Stimulated activated naive CD8-positive, alpha-beta T cell treated with anti-CD3 and anti-CD28 coated beads, Interleukin-15, amount 100 ng/mL, for 72 hours (primary cell): ENCODE results near the gene CRADD.

ENCODE experiments used
- ATAC-seq: fragments of 150-1000 bp; cut with Tn5 transposase; 2 replicates; pipeline ENCODE4 v1.10.0; 2021; ENCODE audit warnings: mild to moderate bottlenecking, moderate library complexity
- DNase-seq, 2 donors: peaks; one replicate each; pipeline ENCODE4 v3.0.0; 2021 to 2022
- H3K27ac Mint-ChIP-seq, 2 donors: one replicate each; pipeline ENCODE4 v1.8.0; 2022; ENCODE audit warnings: mild to moderate bottlenecking in 2 of 2, mixed read lengths in 2 of 2, moderate library complexity in 2 of 2
- H3K27me3 Mint-ChIP-seq: one replicate; pipeline ENCODE4 v1.8.0; 2022; ENCODE audit warnings: mixed read lengths
- H3K4me1 Mint-ChIP-seq: one replicate; pipeline ENCODE4 v1.8.0; 2022; ENCODE audit warnings: mild to moderate bottlenecking, mixed read lengths
- H3K4me3 Mint-ChIP-seq, 2 donors: one replicate each; pipeline ENCODE4 v1.8.0; 2022; ENCODE audit warnings: mild to moderate bottlenecking in 2 of 2, mixed read lengths in 2 of 2, moderate library complexity in 1 of 2
- H3K9me3 Mint-ChIP-seq, 2 donors: one replicate each; pipeline ENCODE4 v1.8.0; 2022; ENCODE audit warnings: mixed read lengths in 2 of 2

The CRADD gene

DNA sequence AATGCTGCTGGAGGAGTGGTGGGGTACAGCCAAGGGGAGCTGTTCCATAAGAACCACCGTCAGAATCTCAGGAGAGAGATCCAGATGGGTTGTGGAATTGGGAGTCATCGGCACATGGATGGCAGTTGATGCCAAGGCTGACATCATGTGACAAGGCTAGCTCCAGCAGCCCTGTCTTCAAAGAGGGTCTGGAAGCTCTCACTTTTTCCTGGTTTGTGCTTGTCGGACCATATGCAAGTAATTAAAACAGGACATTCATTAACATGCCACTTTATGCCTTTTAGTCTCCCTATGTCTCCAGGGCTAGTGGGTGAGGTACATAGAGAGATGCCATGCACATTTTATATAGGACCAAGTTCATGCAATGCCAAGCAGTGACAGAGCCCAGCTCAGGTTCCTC is 211.8 kb downstream of the CRADD start:
- DNase-seq: no peak
- H3K9me3 Mint-ChIP-seq: no peaks in the 10 kb centered on the region
- no peaks in the 10 kb centered on the region for H3K27me3 Mint-ChIP-seq
- H3K27ac Mint-ChIP-seq: no peak overlapping the region
- no peak for ATAC-seq
- no peaks in the 10 kb centered on the region for H3K4me1 Mint-ChIP-seq
- H3K4me3 Mint-ChIP-seq: no peak overlapping the region

DNA sequence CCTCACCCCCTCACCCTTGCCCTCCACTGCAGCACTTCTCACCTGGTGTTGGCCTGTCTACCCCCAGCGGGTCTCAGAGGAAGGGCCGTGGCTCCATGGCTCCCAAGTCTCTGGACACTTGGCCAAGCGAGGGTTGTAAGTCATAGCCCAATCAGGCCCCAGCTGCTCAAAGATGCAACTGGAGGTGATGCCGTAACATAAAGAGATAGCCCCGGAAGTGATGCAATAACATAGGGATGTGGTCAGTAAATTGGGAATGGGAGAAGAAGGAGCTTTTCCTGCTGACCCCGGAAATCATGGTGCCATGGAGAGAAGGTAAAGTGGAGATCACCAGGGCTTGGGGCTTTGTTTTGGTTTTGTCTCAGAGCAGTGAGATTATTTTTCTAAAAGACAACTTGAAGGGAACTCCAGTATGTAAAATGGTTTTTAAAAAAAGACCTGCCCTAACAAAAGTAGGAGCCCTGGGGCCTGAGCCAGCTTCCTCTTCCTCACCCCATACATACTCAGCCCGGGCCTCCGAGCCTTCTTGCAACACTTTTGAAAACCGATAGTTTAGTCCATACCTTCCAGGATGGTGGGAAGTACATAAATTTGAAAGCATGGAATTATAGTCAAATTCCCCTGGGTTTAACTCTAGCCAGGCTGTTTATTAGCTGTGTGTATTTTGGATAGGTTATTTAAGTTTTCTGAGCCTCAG is 212.5 kb downstream of the CRADD start:
- DNase-seq (no peak), ATAC-seq (no peak)
- no peaks in the 10 kb centered on the region for H3K4me1 Mint-ChIP-seq
- peak overlapping the region in 1 of 2 donors; percentile 28 for H3K27ac Mint-ChIP-seq
- H3K27me3 Mint-ChIP-seq: no peaks in the 10 kb centered on the region
- H3K4me3 Mint-ChIP-seq: no peak overlapping the region
- H3K9me3 Mint-ChIP-seq: no peaks in the 10 kb centered on the region

DNA sequence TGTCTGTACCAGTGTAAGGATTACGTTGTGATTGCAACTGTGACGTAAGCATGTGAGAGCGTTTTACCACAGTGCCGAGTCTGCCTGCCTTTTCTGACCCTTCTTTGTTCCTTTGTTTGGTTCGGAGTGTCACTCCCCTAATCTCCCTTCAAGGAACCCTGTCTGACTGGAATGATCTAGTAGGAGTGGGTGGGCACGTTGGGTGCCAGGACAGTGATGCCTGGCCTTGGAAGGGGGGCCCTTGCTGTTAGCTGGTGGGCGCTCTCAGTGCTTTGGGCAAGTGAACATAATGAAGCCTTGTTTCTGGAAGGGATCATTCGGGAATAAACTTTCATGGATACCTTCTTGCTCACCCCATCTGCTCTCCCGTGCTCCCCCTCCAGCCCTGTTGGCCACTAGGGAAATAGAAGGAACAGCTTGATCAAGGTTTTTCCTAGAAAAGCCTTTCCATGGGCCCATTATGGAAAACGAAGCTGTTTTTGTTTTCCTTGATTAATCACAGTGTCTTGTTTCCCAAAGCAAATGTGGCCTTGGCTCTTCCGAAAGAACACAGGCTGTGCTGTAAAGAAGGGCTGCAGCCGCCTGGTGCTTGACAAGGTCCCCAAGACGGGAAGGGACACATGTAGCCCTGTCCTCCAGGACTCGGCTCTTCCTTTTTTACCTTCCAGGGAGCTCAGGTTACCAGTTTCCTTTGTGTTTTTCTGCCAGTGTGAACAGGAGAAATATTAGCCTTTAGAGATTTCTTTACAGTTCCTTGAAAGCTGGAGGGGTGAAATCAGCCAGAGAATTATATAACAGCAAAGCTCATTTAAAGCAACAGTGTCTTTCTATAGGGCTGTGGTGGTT is 215.5 kb downstream of the CRADD start:
- no peaks in the 10 kb centered on the region for H3K27me3 Mint-ChIP-seq
- peak overlapping the region in 1 of 2 donors; percentile 45 for H3K27ac Mint-ChIP-seq
- DNase-seq (no peak), ATAC-seq (no peak)
- H3K4me1 Mint-ChIP-seq: no peaks in the 10 kb centered on the region
- H3K4me3 Mint-ChIP-seq: no peak overlapping the region
- H3K9me3 Mint-ChIP-seq: no peaks in the 10 kb centered on the region

DNA sequence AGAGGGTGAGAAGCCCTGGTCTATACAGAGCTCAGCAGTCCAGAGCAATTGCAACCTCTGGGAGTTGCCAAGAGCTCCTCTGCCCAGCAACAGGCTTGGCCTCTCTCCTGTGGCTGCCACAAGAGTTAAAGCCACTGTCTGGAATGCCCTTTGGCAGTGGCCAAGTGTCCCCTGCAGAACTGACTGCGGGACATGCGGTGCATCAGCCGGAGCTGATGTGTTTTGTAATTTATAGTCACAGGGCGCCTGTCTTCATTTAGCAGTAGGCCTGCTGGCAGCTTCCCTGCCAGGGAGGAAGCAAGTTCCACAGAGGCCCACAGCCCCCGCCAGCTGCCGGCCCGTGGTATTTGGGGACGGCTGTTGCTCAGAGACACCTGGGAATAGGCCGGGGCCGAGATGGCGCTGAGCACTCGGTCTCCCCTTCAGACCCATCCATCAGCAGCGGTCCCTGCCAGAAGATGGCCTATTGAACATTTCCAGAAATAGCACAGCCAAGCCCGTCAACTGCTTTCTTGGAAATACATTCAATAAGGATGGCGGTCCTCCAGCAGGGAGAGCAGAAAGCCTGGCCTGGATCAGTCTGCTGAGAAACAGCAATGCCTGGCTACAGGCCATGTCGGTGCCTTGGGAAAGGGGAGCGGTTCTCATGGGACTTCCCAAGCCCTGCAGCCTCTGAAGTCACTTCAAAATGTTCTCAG is 217.4 kb downstream of the CRADD start:
- no peak overlapping the region for H3K4me3 Mint-ChIP-seq
- ATAC-seq (no peak), DNase-seq (no peak)
- no peaks in the 10 kb centered on the region for H3K9me3 Mint-ChIP-seq
- no peaks in the 10 kb centered on the region for H3K4me1 Mint-ChIP-seq
- no peaks in the 10 kb centered on the region for H3K27me3 Mint-ChIP-seq
- H3K27ac Mint-ChIP-seq: no peak overlapping the region

DNA sequence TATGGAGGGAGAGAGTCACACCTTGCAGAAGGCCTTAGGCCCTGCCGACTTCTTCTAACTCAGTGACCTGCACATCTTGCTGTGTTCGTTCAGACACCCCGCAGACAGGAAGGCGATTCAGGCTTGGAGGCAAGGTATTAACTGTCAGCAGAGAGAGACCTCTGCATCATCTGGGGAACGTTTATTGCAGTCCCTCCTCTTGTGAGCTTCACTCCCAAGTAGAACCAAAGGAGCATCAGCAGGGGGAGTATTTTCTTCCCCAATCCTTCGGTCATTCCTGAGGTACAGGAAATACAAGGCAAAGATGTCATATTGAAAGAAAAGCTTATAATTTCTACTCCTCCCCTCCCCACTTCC is 217.9 kb downstream of the CRADD start:
- H3K9me3 Mint-ChIP-seq: no peaks in the 10 kb centered on the region
- no peak overlapping the region for H3K4me3 Mint-ChIP-seq
- ATAC-seq (no peak), DNase-seq (no peak)
- no peaks in the 10 kb centered on the region for H3K4me1 Mint-ChIP-seq
- H3K27ac Mint-ChIP-seq: no peak overlapping the region
- H3K27me3 Mint-ChIP-seq: no peaks in the 10 kb centered on the region

DNA sequence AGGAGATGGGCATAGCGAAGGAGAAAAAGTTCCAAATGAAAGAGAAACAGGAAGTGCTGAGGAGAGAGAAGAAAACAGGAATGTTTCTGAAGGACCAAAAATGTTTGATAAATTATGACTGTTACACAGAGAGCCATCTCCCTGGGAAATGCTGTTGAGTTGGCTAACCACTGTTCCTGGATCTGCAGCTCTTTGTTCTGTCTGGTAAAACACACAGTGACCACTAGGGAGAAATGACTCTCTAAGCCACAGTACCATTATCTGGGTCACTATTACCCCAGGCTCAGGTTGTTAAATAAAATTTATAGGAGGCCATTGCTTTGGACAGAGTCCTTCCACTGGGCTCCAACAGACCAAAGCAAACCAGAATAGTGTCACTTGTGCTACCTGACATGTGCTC is 219.3 kb downstream of the CRADD start:
- no peak overlapping the region for H3K27ac Mint-ChIP-seq
- DNase-seq: no peak
- no peak for ATAC-seq
- H3K4me1 Mint-ChIP-seq: no peaks in the 10 kb centered on the region
- no peak overlapping the region for H3K4me3 Mint-ChIP-seq
- no peaks in the 10 kb centered on the region for H3K9me3 Mint-ChIP-seq
- H3K27me3 Mint-ChIP-seq: no peaks in the 10 kb centered on the region

DNA sequence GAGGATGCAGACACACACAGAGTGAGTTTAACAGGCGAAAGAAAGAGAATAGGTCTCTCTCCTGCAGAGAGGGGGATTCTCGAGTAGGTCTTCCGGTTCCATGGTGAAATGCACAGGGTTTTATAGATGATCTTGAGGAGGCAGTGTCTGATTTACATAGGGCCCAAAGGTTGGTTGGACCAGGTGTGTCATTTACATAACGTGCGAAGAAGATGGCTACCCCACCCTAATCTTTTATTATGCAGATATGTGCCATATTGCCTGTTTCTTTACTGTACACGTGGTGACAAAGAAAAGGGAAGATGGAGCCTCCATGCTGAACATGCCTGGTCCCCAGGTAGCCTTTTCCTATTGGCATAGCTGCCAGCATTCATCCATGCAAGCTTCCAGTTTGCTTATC is 219.8 kb downstream of the CRADD start:
- Mint-ChIP-seq H3K27ac (no peak overlapping the region), H3K9me3 (no peaks in the 10 kb centered on the region), H3K4me1 (no peaks in the 10 kb centered on the region), H3K27me3 (no peaks in the 10 kb centered on the region), H3K4me3 (no peak overlapping the region)
- DNase-seq (no peak), ATAC-seq (no peak)

DNA sequence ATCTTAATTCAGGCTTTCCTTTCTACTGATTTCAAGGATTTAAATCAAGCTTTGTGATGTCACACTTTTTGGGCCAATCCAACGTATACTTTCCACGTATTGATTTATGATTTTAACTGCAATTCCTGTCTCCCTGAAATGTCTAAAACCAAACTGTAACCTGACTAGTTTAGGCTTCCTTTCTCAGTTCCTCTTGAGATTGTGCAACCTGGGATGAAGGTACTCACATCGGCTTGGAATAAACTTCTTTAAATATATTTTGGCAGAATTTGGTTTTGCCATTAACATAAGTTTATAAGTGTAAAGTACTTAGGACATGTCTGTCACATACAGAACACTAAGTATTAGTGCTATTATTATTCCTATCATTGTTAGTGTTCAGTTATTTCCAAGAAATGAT is 224.6 kb downstream of the CRADD start:
- Mint-ChIP-seq H3K9me3 (no peaks in the 10 kb centered on the region), H3K4me3 (no peak overlapping the region), H3K4me1 (no peaks in the 10 kb centered on the region), H3K27ac (no peak overlapping the region), H3K27me3 (no peaks in the 10 kb centered on the region)
- ATAC-seq: no peak
- no peak for DNase-seq

DNA sequence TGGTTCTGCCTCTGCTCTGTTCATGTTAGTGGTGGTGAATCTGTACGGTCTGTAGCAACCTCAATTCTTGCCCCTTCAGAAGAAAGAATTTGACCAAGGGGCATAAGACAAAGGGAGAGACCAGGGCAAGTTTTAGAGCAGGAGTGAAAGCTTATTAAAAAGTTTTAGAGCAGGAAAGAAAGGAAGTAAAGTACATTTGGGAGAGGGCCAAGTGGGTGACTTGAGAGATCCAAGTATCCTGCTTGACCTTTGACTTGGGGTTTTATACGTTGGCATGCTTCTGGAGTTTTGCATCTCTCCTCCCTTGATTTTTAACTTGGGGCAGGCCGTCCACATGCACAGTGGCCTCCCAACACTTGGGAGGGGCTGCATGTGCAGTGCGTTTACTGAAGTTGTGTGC is 225.0 kb downstream of the CRADD start:
- Mint-ChIP-seq H3K9me3 (no peaks in the 10 kb centered on the region), H3K27ac (no peak overlapping the region), H3K4me1 (no peaks in the 10 kb centered on the region), H3K27me3 (no peaks in the 10 kb centered on the region), H3K4me3 (no peak overlapping the region)
- DNase-seq (no peak), ATAC-seq (no peak)

DNA sequence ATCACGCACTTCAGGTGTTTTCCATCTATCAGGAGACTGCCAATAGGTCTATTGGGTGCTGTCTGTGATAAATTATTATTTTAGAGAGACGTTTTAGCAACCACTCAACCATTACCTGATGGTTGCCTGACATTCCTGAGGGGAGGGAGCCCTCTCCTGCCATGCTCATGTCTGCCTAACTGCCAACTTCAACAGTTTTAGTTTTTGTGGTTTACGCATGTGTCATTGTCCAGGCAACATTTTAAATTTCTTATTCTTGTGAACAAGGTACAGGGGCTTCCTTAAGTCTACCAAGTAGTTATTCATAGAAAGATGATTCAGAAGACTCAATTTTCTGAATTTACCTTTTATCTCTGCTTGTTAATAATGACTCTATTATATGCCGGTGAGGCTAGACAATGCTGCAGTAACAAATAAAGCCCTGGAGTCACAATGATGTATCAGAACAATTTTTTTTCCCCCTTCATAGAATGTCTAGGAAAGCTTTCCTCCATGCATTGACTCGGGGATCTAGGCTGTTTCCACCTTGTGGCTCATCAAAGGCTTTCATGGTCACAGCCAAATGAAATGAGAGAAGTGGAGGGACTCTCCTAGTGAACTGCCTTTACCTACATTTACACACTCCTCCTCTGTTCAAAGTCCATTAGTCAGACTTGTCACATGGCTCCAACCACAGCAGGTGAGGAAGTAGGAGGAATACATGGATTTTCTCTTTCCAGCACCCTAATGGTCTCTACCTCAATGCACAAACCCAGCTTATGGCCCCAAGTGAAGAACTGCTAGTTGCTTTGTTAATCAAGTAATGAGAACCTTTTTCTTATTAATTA is 225.8 kb downstream of the CRADD start:
- H3K9me3 Mint-ChIP-seq: no peaks in the 10 kb centered on the region
- no peaks in the 10 kb centered on the region for H3K27me3 Mint-ChIP-seq
- no peaks in the 10 kb centered on the region for H3K4me1 Mint-ChIP-seq
- H3K4me3 Mint-ChIP-seq: no peak overlapping the region
- no peak overlapping the region for H3K27ac Mint-ChIP-seq
- DNase-seq (no peak), ATAC-seq (no peak)

DNA sequence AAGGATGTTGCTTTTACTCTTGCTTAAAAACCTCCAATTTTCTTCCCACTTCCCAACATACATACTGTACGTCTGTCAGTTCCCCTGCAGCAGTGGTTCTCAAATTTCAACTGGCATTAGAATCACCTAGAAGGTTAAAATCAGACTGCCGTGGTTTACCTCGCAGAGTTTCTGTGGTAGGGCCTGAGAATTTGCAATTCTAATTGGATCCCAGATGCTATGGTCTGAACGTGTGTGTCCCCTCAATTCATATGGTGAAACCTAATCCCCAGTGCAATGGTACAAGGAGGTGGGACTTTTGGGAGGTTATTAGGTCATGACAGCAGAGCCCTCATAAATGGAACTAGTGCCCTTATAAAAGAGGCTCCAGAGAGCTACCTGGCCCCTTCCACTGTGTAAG is 226.9 kb downstream of the CRADD start:
- no peak overlapping the region for H3K27ac Mint-ChIP-seq
- H3K27me3 Mint-ChIP-seq: no peaks in the 10 kb centered on the region
- ATAC-seq (peak; percentile 35), DNase-seq (no peak)
- no peak overlapping the region for H3K4me3 Mint-ChIP-seq
- no peaks in the 10 kb centered on the region for H3K4me1 Mint-ChIP-seq
- no peaks in the 10 kb centered on the region for H3K9me3 Mint-ChIP-seq

DNA sequence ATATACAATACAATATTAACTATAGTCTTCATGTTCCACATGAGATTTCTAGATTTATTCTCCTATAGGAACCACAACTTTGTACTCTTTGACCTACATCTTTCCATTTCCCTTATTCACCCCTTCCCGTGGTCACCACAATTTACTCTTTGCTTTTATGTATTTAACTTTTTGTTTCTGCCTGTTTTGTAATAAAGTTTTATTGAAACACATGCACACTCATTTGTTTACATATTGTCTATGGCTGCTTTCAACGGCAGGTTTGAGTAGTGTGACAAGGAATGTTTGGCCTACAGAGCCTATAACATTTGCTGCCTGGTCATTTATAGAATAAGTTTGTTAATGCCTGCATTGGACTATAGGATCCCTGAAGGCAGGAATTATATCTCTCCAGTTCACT is 231.1 kb downstream of the CRADD start:
- Mint-ChIP-seq H3K4me3 (no peak overlapping the region), H3K9me3 (no peaks in the 10 kb centered on the region), H3K27ac (no peak overlapping the region), H3K27me3 (no peaks in the 10 kb centered on the region), H3K4me1 (no peaks in the 10 kb centered on the region)
- ATAC-seq: no peak
- DNase-seq: no peak

DNA sequence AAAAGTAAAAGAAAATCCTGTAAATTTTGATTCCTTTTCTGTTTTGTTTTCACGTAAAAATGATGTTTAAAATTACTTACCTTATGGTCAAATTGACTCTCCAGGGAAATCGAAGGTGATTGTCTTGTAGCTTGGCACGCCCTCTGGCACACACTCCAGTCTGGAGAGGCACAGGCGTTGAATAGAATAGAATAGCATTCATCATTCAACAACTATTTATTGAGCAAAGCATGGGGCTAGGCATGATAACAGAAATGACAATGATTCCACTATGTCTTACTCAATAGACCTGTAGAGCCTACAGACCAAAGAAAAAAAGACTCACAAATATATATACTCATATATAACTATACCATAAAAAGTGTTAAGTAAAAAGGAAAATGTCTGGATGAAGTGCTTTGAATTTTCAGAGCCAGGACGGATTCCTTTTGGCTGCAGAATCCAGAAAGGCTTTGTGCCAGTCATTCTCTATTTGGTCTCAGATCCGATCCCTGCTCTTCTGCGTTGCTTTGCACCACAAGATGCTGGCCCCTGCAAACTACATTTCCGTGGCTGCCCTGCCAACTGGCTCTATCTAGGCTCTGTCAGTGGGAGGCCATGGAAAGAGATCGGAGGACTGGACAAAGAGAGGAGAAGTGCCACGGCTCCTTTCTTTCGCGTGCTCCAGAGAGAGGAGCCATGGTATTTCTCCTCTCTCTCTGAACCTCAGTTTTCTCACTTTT is 231.8 kb downstream of the CRADD start:
- H3K27ac Mint-ChIP-seq: no peak overlapping the region
- no peak overlapping the region for H3K4me3 Mint-ChIP-seq
- H3K27me3 Mint-ChIP-seq: no peaks in the 10 kb centered on the region
- no peak for DNase-seq
- no peaks in the 10 kb centered on the region for H3K4me1 Mint-ChIP-seq
- no peak for ATAC-seq
- H3K9me3 Mint-ChIP-seq: peaks cover 0 to under 1% of the 10 kb centered on the region in 2 donors

DNA sequence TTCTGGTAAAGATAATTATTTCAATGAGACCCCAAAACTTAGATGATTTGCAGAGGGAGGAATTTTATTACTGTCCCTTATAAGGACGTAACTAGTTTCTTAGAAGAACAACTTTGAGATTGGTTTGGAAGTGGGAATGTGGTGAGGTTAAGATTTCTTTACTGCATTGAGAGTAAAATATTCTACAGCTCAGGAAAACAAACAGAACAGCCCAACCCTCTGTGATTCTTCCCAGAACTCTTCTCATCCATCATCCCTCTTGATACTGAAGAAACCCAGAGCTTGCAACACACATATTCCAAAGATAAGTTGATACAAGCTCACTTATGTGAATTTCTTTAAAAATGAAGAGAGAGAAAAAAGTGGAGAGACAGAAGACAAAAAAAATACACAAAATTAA is 234.2 kb downstream of the CRADD start:
- H3K4me1 Mint-ChIP-seq: no peaks in the 10 kb centered on the region
- no peaks in the 10 kb centered on the region for H3K27me3 Mint-ChIP-seq
- DNase-seq: no peak
- H3K9me3 Mint-ChIP-seq: peaks cover 0 to 8% of the 10 kb centered on the region in 2 donors
- no peak overlapping the region for H3K27ac Mint-ChIP-seq
- no peak overlapping the region for H3K4me3 Mint-ChIP-seq
- no peak for ATAC-seq
